ENCODE results near the gene HIVEP2. TPM values are rescaled to one million over a fixed set of nuclear protein-coding genes. Genes with fewer than 3 reads are reported as not detected.

HIVEP2 gene
- total RNA-seq, 4 donors from 2014 or later = 17.5 to 21.8 (median 20.6) TPM

DNA sequence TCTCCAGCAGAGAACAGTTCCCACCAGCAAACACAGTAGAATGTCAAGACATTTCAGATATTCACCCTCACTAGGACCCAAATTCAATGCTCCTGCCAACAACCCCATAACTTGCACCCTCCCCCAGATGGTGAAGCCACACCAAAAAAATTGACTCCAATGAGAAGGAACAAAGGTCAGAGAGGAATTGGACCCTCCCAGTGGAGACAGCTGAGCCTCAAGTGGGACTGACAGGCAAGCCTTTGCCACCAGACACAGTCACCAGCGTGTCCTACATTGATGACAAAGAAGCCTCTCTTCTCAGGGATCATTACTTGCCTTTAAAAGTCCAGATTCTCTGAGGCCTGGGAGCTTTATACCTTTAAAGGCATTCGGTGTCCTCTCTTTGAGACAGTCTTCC is 64.8 kb downstream of the HIVEP2 start:
- TF ChIP-seq, protein P1, sequence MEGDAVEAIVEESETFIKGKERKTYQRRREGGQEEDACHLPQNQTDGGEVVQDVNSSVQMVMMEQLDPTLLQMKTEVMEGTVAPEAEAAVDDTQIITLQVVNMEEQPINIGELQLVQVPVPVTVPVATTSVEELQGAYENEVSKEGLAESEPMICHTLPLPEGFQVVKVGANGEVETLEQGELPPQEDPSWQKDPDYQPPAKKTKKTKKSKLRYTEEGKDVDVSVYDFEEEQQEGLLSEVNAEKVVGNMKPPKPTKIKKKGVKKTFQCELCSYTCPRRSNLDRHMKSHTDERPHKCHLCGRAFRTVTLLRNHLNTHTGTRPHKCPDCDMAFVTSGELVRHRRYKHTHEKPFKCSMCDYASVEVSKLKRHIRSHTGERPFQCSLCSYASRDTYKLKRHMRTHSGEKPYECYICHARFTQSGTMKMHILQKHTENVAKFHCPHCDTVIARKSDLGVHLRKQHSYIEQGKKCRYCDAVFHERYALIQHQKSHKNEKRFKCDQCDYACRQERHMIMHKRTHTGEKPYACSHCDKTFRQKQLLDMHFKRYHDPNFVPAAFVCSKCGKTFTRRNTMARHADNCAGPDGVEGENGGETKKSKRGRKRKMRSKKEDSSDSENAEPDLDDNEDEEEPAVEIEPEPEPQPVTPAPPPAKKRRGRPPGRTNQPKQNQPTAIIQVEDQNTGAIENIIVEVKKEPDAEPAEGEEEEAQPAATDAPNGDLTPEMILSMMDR (IDR thresholded peaks at IDR 0.05; ENCODE audit: low read depth) = no peak

GRCh38 chr6:142879527-142879926 is 65.4 kb downstream of the HIVEP2 start:
- TF ChIP-seq, protein P1 (IDR thresholded peaks at IDR 0.05; ENCODE audit: low read depth) = no peak

DNA sequence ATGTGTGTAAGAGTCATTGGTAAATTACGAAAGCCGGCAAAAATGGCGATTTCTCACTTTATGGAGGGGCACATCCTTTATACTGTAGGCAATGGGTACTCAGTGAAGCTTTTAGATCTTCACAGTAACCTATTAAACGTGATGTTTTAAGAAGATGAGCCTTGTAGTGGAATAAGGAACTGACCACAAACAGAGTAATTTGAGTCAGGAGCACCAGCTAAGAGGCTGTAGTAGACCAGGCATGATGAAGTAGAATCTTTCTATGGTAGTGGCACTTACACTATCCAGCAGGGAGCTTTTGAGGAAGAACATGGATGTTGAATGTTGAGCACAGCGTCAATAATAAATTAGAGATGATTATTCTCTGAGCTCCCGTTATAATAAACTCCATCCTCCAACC is 65.9 kb downstream of the HIVEP2 start:
- TF ChIP-seq, protein P1 (IDR thresholded peaks at IDR 0.05; ENCODE audit: low read depth) = no peak

GRCh38 chr6:142878407-142878806 is 66.6 kb downstream of the HIVEP2 start:
- TF ChIP-seq, protein P1 (IDR thresholded peaks at IDR 0.05; ENCODE audit: low read depth) = no peak

- TF ChIP-seq, protein P1 (IDR thresholded peaks at IDR 0.05; ENCODE audit: low read depth) = no peak
These were observed 70.3 kb downstream of the HIVEP2 start for GRCh38 chr6:142874676-142875075.

DNA sequence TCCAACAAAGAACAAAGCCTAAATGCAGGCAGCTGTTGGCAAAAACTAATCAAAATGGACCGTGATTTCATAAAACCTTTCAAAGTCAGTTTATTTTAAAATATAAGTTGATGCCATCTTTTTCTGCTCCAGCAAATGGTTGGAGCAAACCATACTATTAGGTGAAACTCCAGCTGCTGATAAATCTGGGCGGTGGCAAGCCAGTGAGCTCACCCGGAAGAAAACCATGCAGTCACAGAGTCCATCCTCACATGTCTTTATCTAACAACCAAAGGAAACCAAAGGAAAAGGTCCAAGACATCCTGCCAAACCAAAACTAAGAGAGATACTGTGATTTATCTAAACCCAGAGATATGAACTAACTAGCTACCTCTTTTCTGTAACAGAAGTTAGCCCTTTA is 72.6 kb downstream of the HIVEP2 start:
- TF ChIP-seq, protein P1 (IDR thresholded peaks at IDR 0.05; ENCODE audit: low read depth) = no peak

DNA sequence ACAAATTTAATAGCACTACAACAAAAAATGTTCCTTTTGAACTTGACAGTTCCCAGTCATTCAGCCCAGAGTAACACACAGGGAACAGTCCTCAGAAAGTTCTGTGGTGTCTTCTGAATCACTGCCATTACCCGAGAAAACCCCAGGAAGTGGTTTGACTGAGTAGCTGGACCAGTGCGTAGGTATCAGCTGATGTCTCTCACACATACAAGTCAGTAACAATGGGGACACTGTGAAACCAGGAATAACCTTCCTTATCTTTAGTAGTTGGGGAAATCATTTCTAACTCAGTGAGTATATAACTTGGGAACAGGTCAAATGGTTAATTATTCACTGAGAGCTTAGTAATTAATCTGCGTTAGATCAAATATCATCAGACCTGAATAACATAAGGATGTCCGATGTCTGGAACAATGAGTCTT is 73.1 kb downstream of the HIVEP2 start:
- TF ChIP-seq, protein P1 (IDR thresholded peaks at IDR 0.05; ENCODE audit: low read depth) = no peak
